ENCODE measurements around the gene TMEM117.
"Not testable (repeated sequence)": the region's sequence is repeated elsewhere in the genome, so short reads cannot be mapped to it uniquely, and the experiment has no call there.

TMEM117 gene

DNA sequence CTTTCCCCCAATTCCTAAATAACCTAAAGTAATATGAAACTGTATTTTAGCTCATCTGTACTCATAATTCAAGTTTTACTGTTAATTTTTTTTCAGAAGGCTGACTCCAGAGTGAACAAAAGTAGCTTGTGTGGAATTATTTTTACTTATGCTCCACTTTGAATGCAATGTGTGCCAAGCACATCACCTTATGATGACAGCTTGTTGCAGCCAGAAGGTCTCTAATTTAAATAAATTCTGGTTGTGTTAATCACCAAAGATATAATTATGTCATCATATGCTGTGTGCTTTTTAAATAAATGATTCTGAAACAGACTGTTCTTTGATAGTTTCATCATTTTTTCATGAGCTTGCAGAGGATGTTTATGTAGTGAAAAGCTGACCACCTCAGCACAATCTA, 283.1 kb downstream of the TMEM117 start:
- no peak for DNase-seq

DNA sequence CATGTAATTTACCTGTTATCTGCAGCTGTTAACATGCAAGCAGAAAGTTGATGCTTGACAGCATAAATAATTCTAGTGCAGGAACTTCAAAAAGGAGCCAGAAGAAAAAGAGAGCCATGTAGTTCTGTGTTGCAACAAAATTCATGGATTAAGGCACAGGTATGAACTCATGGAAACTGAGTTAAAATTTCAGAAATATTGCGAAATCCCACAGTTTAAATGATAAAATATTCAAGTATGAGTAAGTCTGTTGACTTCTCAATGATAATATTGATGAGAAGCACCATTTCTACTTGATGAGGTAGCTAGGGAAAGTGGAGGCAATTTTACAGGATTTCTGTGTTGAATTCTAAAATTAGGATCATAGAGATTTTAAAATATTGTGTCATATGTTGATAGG, 290.9 kb downstream of the TMEM117 start:
- no peak for DNase-seq

- no peak for DNase-seq
Measured at GRCh38 chr12:44127966-44128710, 292.3 kb downstream of the TMEM117 start.

GRCh38 chr12:44143175-44143574, 307.3 kb downstream of the TMEM117 start:
- DNase-seq: no peak

GRCh38 chr12:44148936-44149335, 313.1 kb downstream of the TMEM117 start:
- DNase-seq: no peak

DNA sequence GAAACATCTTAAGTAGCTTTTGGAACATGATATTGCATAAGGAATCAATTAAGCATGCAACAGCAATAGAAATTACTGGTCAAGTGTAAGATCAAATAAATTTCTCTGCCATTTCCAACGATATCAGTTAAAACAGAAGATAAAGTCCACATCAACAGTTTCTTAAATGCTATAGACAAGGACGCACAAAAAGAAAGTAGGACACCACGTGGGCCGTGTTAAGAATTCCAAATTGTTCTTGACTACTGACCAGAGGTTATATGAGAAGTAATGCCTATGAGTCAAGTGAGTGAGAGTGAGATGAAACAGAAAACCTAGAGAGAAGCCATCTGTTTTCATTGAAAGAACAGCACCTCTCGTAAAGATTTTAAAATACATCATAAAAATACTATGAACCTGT, 318.2 kb downstream of the TMEM117 start:
- DNase-seq: no peak

DNA sequence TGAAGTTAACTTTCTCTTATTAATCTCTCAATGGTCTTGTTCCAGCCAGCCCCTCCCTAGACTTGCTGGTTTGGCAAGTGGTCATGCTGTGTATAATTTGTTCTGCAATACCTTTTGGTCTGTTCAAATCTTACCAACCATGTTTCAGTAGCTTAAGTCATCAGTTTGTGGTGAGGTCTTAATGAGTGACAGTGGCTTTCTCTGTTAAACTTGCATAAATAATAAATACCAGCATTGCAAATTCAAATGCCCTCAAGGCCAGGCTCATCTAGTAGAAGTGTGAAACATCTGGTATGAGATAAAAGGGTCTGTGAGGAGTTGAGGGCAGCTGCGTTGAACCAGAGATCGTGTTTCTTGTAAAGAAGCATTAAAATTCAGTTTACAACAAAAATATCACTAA, 319.5 kb downstream of the TMEM117 start:
- no peak for DNase-seq

DNA sequence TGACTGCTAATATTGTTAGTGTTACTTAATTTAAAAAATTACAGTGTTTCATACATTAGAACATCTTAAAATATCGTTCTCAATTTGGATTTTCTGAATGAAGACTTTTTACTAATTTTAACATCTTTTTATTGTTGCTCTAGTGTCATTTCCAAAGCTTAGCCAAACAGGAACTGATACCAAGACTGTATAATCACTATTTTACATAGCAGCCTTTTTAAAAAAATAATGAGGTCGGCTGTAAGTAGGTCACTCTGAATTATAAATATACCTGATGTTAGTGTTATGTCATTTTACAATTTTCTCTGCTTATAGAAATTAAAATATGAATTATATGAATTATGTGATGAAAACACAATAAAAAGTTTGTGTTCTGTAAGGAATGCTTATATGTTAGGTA, 321.5 kb downstream of the TMEM117 start:
- DNase-seq: no peak

- DNase-seq: no peak
Measured at GRCh38 chr12:44158746-44159145, 322.9 kb downstream of the TMEM117 start.

DNA sequence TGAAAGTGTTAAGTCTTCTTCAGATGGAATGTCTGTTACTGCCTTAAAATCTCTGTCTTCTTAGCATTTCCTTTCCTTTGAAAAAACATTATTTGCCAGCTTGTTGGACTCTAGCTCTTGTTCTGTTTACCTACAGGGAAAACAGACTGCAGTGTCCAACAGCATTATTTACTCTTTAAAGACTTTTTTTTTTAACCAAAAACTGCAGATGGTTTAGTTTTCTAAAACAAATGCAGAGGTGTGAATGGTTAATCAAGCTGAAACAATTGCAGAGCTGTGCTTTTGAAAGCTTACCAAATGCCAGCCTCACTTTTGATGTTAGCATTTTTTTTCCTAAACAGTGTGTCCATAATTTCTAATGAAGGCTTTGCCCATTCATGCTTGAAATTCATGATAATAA, 323.3 kb downstream of the TMEM117 start:
- no peak for DNase-seq

DNA sequence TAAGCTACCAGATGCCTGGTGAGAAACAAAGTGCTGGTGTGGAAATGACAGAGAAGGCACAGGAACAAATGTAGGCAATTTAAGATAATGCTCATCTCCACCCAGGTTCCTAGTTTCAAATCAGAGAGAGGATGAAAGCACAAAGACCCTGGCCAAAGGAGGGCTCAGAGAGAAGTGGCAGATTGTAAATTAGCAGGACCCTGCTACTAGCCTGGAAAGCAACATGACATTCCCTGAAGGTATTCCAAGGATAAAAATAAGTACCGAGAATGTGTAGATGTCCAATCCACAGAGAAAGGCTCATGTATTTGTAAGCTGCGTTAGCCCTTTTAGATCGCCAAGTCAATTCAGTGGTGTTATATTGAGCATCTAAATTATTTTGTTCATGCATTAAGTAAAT, 324.0 kb downstream of the TMEM117 start:
- no peak for DNase-seq

DNA sequence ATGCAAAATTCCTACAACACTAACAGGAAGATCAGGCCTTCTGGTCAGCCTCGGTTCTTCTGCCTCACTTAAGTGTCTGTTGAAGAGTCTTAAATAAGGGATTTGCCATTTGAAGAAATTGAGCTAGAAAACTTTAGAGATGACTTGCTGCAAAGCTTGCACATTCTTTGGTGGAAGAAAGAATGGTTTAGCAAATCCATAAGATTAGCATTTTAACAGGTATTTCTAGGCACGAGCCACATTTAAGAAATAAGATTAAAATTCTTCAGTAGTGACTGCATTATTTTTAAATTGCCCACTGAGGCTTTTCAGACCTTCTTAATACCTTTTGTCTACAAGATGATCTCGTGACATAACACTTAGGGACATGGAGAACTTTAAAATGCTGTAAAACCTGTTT, 327.1 kb downstream of the TMEM117 start:
- no peak for DNase-seq

DNA sequence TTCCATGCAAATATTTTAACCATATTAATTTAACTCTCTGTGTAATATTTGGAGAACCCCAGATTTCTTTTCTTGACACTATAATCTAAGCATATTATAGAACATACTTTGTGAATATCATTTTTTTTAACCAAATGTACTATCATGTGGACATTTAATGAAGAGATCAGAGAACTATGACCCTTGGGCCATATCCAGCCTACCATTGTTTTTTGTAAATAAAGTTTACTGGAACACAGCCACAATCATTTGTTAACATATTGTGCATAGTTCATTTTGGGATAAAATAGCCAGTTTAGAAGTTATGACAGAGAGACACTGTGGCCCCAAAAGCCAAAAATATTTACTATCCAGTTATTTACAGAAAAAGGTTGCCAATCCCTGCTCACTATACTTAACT, 338.2 kb downstream of the TMEM117 start:
- no peak for DNase-seq

GRCh38 chr12:44184499-44185206, 348.8 kb downstream of the TMEM117 start:
- DNase-seq: no peak

DNA sequence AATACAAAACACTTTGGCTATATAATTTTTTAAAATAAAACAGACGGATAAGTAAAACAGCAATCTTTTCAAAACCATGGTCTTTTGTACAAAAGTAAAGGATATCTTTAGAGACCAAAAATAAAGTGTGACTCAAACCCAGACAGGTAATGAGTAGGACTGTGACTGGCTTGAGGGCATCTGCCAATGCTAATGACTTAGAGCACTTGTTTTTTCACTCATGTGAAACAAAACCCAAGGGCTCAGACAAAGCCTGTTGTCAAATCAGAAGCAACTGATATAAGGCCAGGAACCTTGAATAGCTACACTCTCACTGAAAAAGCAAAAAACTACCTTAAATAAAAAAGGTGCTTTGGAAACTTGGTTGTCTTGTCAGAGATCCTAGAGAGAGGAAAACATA, 357.4 kb downstream of the TMEM117 start:
- no peak for DNase-seq

GRCh38 chr12:44195719-44196118, 359.8 kb downstream of the TMEM117 start:
- DNase-seq: not testable (repeated sequence)

DNA sequence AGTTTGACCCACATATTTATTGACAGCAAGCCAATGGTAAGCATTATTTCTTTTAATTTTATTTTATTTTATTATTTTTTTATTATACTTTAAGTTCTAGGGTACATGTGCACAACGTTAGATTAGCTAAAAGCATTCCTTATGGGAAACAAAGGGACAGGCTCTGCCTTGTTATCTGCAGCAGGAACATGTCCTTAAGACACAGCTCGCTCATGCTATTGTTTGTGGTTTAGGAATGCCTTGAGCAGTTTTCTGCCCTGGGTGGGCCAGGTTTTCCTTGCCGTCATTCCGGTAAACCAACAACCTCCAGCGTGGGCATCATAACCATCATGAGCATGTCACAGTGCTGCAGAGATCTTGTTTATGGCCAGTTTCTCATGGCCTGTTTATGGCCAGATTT, 370.2 kb downstream of the TMEM117 start:
- no peak for DNase-seq

- no peak for DNase-seq
Measured at GRCh38 chr12:44217146-44217883, 381.4 kb downstream of the TMEM117 start.

DNA sequence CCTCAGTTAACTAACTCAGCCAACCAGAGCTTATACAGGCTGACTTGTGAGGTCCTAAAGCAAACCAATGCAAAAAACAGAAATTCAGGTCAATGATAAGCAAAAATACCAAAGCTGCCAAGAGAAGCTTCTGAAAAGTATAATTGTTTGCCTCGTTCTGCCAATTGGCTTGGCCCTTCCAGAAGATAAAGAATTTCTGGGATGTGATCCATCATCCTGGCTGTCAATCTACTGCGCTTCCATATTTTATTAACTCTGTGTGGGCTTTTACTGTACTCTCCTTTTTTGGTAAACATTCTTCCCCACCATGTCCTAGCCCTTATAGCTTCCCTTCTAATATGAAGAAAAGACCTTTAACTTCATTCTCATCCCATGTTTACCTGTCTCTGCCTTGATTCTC, 387.9 kb downstream of the TMEM117 start:
- DNase-seq: no peak

- DNase-seq: no peak
Measured at GRCh38 chr12:44224399-44225148, 388.7 kb downstream of the TMEM117 start.

DNA sequence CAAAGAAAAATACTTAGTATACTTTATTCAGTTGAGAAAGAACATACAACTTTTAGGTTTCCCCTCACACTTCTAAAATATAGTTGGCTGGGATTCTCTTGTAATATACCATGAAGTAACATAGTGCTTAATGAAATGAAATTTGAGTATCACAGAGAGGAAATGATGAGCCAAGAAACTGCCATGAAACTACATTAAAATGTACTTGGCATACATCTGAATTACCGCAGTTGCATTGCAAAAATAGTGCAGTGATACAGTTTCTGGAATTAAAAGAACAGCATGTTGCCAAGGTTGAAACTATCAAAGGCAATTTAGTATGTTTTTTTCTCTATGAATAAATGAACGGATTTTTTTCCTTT, 389.2 kb downstream of the TMEM117 start:
- DNase-seq: no peak

DNA sequence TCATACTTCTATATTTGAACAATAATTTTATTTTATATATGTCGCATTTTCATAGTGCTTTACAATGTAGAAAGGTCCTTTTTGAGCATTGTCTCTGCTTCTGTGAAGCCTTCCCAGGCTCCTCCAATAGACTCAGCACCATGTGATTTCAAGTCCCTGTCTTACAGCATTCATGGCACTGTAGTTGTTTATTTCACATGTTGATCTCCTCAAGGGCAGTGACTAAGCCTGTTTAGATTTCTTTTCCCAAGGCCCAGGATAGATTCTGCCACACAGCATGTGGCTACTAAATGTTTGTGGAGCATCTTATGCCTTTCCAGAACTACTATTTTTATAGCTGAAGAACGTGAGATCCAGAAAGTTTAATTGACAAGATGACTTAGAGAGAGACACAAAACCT, 391.7 kb downstream of the TMEM117 start:
- no peak for DNase-seq

- DNase-seq: no peak
Measured at GRCh38 chr12:44229846-44230245, 394.0 kb downstream of the TMEM117 start.

Data from RPMI8226 (cell line).